ENCODE data around the gene KIF16B. TPM values are rescaled to one million over a fixed set of nuclear protein-coding genes. Genes with fewer than 3 reads are reported as not detected.

KIF16B gene
- total RNA-seq, 2 experiments from 2014 or later, result 7.5 to 8.7 TPM

DNA sequence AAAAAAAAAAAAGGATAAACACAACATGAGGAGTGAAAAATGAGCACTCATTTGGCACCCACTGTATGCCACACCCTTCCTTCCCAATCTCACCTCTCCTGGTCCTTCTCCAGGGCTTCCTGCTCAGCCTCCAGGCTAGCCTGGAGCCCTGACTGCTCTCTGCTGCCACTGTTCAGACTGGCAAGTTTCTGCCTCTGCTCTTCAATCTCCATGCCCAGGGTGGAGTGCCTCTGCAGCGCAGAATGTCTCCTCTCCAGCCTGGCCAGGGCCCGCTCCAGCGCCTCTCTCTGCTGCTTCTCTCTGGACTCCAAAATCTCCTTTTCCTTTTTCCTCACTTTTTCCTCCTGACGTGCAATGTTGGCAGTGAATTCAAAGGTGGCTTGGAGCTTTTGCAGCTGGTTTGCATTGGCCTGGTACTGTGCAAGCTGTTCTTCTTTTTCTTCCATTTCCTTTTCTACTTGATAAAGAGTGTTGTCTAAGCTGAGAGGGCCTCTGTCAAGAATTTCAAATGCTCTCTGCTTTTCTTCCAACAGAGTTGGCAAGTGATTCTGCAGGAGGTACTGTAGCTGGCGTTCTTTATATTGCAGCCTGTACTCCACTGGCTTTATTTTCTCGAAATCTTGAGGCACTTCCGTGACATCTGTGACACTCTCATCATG lies 194.4 kb downstream of the KIF16B start:
- intact Hi-C loops (cut with DNase I, micrococcal nuclease), result no loop called here
- no peak for DNase-seq
- ChIA-PET POLR2A (no interaction called here), CTCF (no interaction called here)
- H3K4me3 Mint-ChIP-seq, result no peak overlapping the region
- ATAC-seq, result no peak
- peaks cover 37% of the 10 kb centered on the region for H3K36me3 Mint-ChIP-seq (ENCODE audit: low read depth)
- no peaks in the 10 kb centered on the region for H3K4me1 Mint-ChIP-seq
- H3K27me3 Mint-ChIP-seq, result no peaks in the 10 kb centered on the region
- no peaks in the 10 kb centered on the region for H3K9me3 Mint-ChIP-seq (ENCODE audit: low read depth)
- peak overlapping the region; percentile 28 for H3K27ac Mint-ChIP-seq

DNA sequence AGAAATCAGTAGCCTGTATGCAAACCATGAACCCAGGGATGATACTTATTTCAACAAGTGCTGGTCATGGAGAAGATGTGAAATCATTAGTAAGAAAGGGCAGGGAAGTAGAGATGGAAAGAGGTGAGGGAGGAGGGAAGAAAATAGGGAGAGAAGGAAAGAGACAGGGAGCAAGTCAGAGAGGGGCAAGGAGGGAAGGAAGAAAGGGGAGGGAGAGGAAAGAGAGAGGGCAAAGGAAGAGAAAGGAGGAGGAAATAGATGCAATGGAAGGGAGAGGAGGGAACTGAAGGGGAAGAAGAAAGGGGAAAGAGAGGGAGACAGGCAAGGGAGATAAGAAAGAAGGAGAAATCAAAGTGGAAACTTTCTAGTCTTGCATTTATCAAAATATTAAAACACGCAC lies 195.1 kb downstream of the KIF16B start:
- ATAC-seq (no peak), DNase-seq (no peak)
- CTCF ChIA-PET, result no interaction called here
- no peak overlapping the region for H3K4me3 Mint-ChIP-seq
- no peaks in the 10 kb centered on the region for H3K9me3 Mint-ChIP-seq (ENCODE audit: low read depth)
- H3K27me3 Mint-ChIP-seq, result no peaks in the 10 kb centered on the region
- no peaks in the 10 kb centered on the region for H3K4me1 Mint-ChIP-seq
- intact Hi-C loops (cut with DNase I, micrococcal nuclease), result no loop called here
- H3K27ac Mint-ChIP-seq, result no peak overlapping the region
- POLR2A ChIA-PET, result no interaction called here
- H3K36me3 Mint-ChIP-seq (ENCODE audit: low read depth), result peaks cover 37% of the 10 kb centered on the region

DNA sequence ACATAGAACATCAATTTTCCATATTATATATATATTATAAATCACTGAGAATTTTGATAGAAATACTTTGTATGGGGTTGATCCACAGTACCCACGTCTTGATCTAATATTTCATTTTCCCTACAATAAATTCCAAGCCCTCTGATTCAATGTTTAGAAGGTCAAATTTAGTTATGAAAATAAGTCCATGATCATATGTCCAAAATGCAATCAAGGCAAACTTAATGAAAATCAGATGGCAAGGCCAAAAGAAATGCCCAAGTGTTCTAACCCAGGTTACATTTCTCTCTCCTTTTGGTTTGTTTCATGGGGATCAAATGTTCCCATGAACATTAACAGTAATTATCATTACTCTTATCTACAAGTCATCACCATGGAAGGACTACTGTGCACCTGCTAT lies 203.8 kb downstream of the KIF16B start:
- Mint-ChIP-seq H3K36me3 (ENCODE audit: low read depth) (peaks cover 38% of the 10 kb centered on the region), H3K27ac (no peak overlapping the region), H3K9me3 (ENCODE audit: low read depth) (no peaks in the 10 kb centered on the region), H3K4me3 (no peak overlapping the region), H3K27me3 (no peaks in the 10 kb centered on the region), H3K4me1 (no peaks in the 10 kb centered on the region)
- no peak for ATAC-seq
- CTCF ChIA-PET, result no interaction called here
- POLR2A ChIA-PET, result no interaction called here
- intact Hi-C loops (cut with DNase I, micrococcal nuclease), result no loop called here
- DNase-seq, result no peak

DNA sequence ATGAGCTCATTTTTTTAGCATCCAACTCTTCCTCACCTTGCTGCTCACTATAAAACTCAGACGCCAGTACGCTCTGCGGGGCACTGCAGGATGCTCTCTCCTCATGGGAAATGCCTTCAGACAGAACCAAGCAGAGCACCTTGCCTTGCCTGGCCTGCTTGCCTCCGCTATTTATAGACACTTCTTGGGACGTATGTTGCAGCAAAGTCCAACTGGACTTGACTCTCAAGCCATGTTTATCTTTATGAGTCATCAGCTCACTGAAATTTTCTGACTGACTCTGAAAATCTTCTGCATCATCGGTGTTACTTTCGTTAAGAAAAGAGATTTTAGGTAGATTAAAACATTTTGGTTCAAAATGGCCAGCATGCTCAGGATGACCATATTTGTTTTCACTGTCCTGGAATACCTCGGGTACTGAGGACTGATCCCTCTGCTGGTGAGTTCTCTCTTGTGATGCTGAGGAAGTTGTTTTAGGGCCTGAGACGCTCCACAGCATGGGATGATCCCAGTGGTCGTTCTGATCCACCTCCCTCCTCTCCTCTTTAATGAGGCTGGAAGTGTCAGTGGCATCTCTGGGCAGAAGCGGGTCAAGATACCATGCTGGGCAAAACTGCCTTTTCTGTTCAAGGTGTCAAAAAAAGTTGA lies 204.5 kb downstream of the KIF16B start:
- CTCF ChIA-PET, result no interaction called here
- POLR2A ChIA-PET, result no interaction called here
- no peak for DNase-seq
- Mint-ChIP-seq H3K36me3 (ENCODE audit: low read depth) (peaks cover 35% of the 10 kb centered on the region), H3K4me3 (no peak overlapping the region), H3K4me1 (no peaks in the 10 kb centered on the region), H3K9me3 (ENCODE audit: low read depth) (no peaks in the 10 kb centered on the region), H3K27ac (no peak overlapping the region), H3K27me3 (no peaks in the 10 kb centered on the region)
- ATAC-seq, result no peak
- intact Hi-C loops (cut with DNase I, micrococcal nuclease), result no loop called here

DNA sequence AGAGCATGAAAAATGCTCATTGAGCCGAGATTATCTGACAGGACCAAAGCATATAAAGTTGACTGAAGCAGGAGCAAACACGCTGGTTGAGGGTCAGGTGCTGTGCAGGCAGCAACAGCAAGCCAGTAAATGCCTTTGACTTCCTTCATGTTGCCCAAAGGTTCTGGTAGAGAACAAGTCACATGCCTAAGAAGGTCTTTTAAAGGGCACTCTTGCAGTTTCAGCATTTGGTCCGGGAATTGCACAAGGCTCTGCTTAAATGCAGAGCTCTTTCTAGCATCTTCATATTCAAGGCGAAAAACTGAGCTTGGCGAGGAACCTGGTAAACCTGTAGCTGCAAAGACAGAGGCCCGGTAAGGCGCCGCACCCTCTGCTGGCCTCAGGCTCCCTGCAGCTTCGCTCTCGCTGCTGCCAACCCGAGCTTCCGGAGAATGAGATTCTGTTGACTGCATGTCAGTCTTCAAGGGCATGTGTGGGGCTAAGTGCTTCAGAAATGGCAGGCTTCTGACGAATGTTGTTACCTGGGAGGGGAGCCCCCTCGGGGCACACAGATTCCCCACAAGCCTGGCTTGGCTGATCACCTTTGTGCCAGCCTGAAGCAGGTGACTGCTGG lies 205.2 kb downstream of the KIF16B start:
- intact Hi-C loops (cut with DNase I, micrococcal nuclease), result no loop called here
- no peak for ATAC-seq
- CTCF ChIA-PET, result no interaction called here

DNA sequence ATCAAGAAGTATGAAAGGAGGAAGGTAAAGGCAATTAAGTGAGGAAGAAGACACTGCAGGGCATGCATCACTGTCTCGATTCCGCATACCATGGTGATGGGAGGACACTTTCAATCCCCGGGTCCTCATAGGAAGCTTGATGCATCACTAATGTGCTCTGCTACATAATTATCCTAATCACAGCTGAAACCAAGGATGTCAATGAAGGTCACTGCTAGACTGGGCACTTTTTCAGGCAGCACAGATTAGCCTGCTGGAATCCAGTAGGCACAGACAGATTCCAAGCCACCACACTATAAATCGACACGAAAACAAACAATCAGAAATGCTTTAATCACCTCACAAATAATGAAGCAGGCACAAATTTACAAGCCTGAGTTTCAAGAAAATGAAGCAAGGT lies 206.7 kb downstream of the KIF16B start:
- Mint-ChIP-seq H3K4me3 (no peak overlapping the region), H3K4me1 (no peaks in the 10 kb centered on the region), H3K36me3 (ENCODE audit: low read depth) (peaks cover 28% of the 10 kb centered on the region), H3K9me3 (ENCODE audit: low read depth) (no peaks in the 10 kb centered on the region), H3K27me3 (no peaks in the 10 kb centered on the region), H3K27ac (no peak overlapping the region)
- ATAC-seq, result no peak
- ChIA-PET POLR2A (no interaction called here), CTCF (no interaction called here)
- DNase-seq, result no peak
- intact Hi-C loops (cut with DNase I, micrococcal nuclease), result no loop called here

More for the DNA sequence above, 205.2 kb downstream of the KIF16B start:
- no peaks in the 10 kb centered on the region for H3K4me1 Mint-ChIP-seq
- H3K9me3 Mint-ChIP-seq (ENCODE audit: low read depth), result no peaks in the 10 kb centered on the region
- H3K27me3 Mint-ChIP-seq, result no peaks in the 10 kb centered on the region
- POLR2A ChIA-PET, result no interaction called here
- peaks cover 35% of the 10 kb centered on the region for H3K36me3 Mint-ChIP-seq (ENCODE audit: low read depth)
- no peak overlapping the region for H3K4me3 Mint-ChIP-seq
- no peak for DNase-seq
- no peak overlapping the region for H3K27ac Mint-ChIP-seq

DNA sequence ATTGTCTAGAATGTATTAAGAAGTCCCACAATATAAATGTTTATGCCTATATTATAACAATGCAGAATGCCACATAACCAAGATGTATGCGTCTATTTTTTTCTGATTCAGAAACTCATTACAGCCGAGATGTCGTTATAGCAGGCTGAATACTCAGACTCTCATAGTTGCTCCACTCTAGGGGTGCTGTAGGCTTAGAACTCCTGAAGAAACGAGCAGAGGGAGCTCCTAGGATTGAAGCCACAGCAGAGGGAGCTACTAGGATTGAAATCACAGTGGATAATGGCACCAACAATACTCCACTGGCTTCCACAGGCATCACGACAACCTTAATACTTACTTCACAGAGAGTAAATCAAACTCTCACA lies 208.9 kb downstream of the KIF16B start:
- no peaks in the 10 kb centered on the region for H3K27me3 Mint-ChIP-seq
- DNase-seq, result no peak
- no peak overlapping the region for H3K27ac Mint-ChIP-seq
- H3K36me3 Mint-ChIP-seq (ENCODE audit: low read depth), result peaks cover 18% of the 10 kb centered on the region
- intact Hi-C loops (cut with DNase I, micrococcal nuclease), result no loop called here
- no peak overlapping the region for H3K4me3 Mint-ChIP-seq
- ChIA-PET POLR2A (interaction anchor here (0.6 kb wide), 1 partner anchor 62 kb away, joined by 3 read pairs; no protein-coding TSS in a partner anchor), CTCF (no interaction called here)
- H3K9me3 Mint-ChIP-seq (ENCODE audit: low read depth), result no peaks in the 10 kb centered on the region
- no peaks in the 10 kb centered on the region for H3K4me1 Mint-ChIP-seq
- ATAC-seq, result no peak

DNA sequence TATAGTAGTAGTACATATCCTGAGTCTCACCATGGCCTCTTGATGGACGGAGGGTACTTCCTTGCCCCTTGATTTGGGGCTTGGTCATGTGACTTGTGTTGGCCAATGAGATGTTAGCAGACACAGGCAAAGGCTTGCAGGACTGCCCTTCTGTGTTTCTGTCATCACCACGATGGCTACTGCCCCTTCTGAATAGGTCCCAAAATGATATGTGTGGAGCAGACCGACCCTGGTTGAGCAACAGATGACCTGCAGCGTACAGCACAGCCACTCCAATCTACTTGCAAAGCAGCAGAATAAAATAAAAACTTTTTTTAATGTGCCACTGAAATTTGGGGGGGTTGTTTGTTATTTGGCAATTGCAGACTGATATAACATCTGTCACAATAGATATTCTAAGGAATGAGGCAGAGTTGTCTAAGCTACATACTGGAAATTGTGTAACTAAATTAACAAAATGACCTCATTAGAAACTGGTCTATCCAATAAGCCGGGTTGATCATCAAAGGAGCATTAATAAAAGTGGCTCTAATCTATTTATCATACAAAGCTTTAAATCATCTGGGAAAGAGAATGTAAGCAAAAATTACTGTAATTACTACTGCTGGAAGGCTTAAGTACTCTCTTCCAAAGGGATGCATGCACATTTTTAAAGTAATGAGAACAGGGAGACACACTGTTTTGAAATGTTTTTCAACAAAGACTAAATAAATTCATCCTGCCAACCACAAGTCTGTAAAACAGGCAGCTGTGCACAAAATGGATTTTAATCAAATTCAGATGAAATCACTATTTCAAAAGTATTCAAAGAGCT lies 209.5 kb downstream of the KIF16B start:
- H3K4me3 Mint-ChIP-seq, result no peak overlapping the region
- no peaks in the 10 kb centered on the region for H3K27me3 Mint-ChIP-seq
- H3K4me1 Mint-ChIP-seq, result no peaks in the 10 kb centered on the region
- CTCF ChIA-PET, result no interaction called here
- no peaks in the 10 kb centered on the region for H3K9me3 Mint-ChIP-seq (ENCODE audit: low read depth)
- POLR2A ChIA-PET, result interaction anchor here (0.6 kb wide), 1 partner anchor 62 kb away, joined by 3 read pairs; no protein-coding TSS in a partner anchor
- ATAC-seq, result no peak
- peaks cover 13% of the 10 kb centered on the region for H3K36me3 Mint-ChIP-seq (ENCODE audit: low read depth)
- no peak overlapping the region for H3K27ac Mint-ChIP-seq
- intact Hi-C loops (cut with DNase I, micrococcal nuclease), result no loop called here
- no peak for DNase-seq

DNA sequence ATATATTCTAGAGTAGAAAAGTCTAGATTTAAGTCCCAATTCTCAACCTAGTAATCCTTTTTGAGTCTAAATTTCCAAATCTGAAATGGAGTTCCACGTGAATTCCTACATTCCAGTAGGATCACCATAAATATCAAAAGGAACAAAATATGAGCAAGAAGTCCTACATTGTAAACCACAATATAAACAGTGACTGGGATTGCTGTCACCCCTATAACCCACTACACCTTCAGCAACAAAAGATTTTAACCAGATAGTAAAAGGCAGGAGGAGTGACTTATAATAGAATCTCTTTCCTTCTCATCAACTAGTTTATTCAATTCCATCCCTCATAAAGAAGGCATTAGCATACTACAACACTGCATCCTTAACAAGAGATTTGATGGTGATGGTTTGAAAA lies 210.6 kb downstream of the KIF16B start:
- ChIA-PET POLR2A (no interaction called here), CTCF (no interaction called here)
- H3K4me3 Mint-ChIP-seq, result no peak overlapping the region
- H3K27me3 Mint-ChIP-seq, result no peaks in the 10 kb centered on the region
- no peak for DNase-seq
- no peaks in the 10 kb centered on the region for H3K9me3 Mint-ChIP-seq (ENCODE audit: low read depth)
- intact Hi-C loops (cut with DNase I, micrococcal nuclease), result no loop called here
- no peak overlapping the region for H3K27ac Mint-ChIP-seq
- ATAC-seq, result no peak
- H3K4me1 Mint-ChIP-seq, result no peaks in the 10 kb centered on the region
- peaks cover 8% of the 10 kb centered on the region for H3K36me3 Mint-ChIP-seq (ENCODE audit: low read depth)

DNA sequence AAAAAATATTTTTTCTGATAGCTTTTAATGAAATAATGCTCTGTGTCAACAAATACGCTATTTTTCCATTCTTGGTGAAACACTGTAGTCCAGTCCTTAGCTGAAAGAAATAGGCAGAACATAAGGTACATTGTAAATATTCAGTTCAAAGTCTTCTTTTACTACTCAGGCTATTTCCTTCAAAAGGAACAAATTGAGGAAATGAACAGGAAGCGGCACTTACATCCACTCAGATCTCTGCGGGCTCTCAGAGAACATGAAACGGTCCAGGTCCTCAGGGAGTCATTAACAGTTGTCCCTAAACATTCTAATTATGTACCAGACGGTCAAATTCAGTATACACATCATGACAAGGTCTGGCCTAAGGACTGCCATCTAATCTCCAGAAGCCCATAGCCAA lies 212.6 kb downstream of the KIF16B start:
- Mint-ChIP-seq H3K27ac (no peak overlapping the region), H3K27me3 (no peaks in the 10 kb centered on the region), H3K9me3 (ENCODE audit: low read depth) (no peaks in the 10 kb centered on the region), H3K4me1 (no peaks in the 10 kb centered on the region), H3K36me3 (ENCODE audit: low read depth) (peaks cover 2% of the 10 kb centered on the region), H3K4me3 (no peak overlapping the region)
- DNase-seq (no peak), ATAC-seq (no peak)
- intact Hi-C loops (cut with DNase I, micrococcal nuclease), result no loop called here
- ChIA-PET CTCF (interaction anchor here (0.7 kb wide), 1 partner anchor 15 kb away, joined by 4 read pairs; no protein-coding TSS in a partner anchor), POLR2A (no interaction called here)

DNA sequence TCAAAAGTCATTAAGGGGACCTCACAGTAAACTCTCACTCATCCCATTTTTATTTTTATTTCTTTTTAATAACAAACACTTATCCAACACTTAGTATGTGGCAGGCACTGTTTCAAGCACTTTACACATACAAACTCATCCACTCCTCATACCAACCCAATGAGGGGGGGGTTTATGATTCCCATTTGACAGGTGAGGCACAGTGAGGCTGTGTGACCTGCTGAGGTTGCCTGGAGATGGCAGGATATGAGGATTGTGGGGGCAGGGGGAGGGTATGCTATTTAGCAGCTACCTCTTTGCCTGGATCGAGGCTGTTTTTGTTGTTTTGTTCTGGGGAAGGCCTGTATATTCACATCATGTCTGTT lies 219.8 kb downstream of the KIF16B start:
- H3K27ac Mint-ChIP-seq, result no peak overlapping the region
- H3K36me3 Mint-ChIP-seq (ENCODE audit: low read depth), result peaks cover 2% of the 10 kb centered on the region

More for the DNA sequence above, 219.8 kb downstream of the KIF16B start:
- DNase-seq (no peak), ATAC-seq (no peak)
- intact Hi-C loops (cut with DNase I, micrococcal nuclease), result loop anchor here in 1 of 2 experiments (5.0 kb wide), 1 partner anchor 79 kb away; no protein-coding TSS in a partner anchor
- H3K27me3 Mint-ChIP-seq, result no peaks in the 10 kb centered on the region
- no peaks in the 10 kb centered on the region for H3K4me1 Mint-ChIP-seq
- H3K4me3 Mint-ChIP-seq, result no peak overlapping the region
- no peaks in the 10 kb centered on the region for H3K9me3 Mint-ChIP-seq (ENCODE audit: low read depth)
- ChIA-PET CTCF (no interaction called here), POLR2A (no interaction called here)

Data from activated CD4-positive, alpha-beta T cell treated with anti-CD3 and anti-CD28 coated beads for 36 hours (primary cell).